Daoy (cell line): ENCODE results near the gene ARHGEF4. TPM values are rescaled to one million over a fixed set of nuclear protein-coding genes. Genes with fewer than 3 reads are reported as not detected.

Experiments
- DNase-seq: peaks from one replicate; pipeline ENCODE4 v3.0.0-alpha.2; 2015; ENCODE audit warnings: low read depth
- total RNA-seq: library from RNA; depleted of rRNA; stranded (reverse); fragments of >200 nt; shearing (Covaris generic); gene quantifications from 2 replicates; pipeline ENCODE4 v1.2.3, GENCODE V29; 2014

Gene ARHGEF4
- total RNA-seq, 1 experiment from 2014 or later = 1.5 TPM

DNA sequence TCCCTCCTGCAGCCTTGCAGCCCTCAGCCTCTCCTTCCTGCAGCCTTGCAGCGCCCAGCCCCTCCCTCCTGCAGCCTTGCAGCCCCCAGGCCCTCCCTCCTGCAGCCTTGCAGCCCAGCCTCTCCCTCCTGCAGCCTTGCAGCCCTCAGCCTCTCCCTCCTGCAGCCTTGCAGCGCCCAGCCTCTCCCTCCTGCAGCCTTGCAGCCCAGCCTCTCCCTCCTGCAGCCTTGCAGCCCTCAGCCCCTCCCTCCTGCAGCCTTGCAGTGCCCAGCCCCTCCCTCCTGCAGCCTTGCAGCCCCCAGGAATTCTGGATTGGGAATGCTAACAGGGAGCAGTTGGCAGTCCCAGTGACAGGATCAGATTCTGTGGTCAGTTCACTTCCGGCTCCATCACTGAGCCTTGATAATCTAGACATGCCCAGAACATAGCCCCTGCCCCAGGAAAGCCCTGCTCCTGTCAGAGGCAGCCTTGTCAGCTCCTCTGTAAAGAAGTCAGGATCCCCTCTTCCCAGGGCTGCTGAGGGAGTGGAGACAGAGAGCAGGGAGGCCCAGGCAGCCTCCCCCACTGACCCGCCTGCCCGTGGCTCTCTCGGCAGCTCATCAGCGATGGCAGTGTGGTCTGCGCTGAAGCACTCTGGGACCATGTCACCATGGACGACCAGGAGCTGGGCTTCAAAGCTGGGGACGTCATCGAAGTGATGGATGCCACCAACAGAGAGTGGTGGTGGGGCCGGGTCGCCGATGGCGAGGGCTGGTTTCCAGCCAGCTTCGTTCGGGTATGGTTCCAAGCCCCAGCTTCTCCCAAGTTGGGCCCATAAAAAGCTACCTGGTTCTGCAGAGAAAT lies 201.8 kb downstream of the ARHGEF4 start:
- DNase-seq = no peak

DNA sequence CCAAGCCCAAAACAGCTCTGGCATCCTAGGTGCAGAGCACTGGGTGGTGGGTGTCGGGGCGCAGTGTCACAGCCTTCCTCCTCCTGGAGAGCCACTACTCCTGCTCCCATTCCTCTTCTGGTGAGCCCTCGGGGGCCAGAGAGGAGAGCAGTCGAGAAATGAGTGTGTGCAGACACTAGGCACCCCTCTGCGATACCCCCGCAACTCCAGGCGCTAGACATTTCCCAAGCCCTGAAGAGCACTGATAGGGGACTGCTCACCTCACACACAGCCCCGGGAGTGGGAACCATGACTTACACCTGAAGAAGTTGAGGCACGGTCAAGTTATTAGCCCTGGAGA lies 202.4 kb downstream of the ARHGEF4 start:
- no peak for DNase-seq

DNA sequence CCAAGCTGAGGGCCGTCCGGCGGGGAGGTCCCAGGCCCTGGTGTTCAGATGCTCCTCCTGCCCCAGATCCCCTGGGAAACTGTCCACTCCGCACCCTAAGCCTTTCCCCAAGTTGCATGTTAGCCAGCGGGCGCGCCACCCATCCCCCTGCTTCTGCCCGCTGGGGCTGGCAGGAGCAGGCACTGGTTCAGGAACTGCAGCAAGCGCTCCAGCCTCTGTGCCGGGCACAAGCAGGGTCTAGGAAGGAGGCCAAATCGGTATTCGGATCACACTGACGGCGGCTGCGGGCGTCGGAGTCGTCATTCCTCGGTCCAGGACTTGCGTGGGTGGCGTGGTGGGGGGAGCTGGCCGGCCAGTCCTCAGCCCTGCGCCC lies 202.8 kb downstream of the ARHGEF4 start:
- DNase-seq = no peak

DNA sequence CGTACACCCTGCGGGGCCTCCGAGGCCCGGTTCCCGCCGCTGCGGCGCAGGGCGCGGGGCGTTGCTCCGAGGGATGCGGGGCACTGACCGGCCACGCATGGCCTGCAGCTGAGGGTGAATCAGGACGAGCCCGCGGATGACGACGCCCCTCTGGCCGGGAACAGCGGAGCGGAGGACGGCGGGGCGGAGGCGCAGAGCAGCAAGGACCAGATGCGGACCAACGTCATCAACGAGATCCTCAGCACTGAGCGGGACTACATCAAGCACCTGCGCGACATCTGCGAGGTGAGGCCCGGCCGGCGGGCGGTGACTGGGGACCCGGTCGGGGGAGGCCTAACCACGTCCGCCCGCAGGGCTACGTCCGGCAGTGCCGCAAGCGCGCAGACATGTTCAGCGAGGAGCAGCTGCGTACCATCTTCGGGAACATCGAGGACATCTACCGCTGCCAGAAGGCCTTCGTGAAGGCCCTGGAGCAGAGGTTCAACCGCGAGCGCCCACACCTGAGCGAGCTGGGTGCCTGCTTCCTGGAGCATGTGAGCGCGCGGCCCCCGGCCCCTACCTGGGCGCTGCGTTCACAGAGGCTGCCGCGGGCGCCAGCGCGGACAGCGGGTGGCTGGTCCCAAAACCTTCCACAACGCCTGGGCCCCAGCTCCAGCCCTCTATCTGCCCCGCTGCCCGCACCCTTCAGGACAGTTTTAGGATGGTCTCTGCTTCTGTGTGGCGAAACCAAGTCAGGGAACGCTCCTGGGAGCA lies 203.4 kb downstream of the ARHGEF4 start:
- DNase-seq = no peak

DNA sequence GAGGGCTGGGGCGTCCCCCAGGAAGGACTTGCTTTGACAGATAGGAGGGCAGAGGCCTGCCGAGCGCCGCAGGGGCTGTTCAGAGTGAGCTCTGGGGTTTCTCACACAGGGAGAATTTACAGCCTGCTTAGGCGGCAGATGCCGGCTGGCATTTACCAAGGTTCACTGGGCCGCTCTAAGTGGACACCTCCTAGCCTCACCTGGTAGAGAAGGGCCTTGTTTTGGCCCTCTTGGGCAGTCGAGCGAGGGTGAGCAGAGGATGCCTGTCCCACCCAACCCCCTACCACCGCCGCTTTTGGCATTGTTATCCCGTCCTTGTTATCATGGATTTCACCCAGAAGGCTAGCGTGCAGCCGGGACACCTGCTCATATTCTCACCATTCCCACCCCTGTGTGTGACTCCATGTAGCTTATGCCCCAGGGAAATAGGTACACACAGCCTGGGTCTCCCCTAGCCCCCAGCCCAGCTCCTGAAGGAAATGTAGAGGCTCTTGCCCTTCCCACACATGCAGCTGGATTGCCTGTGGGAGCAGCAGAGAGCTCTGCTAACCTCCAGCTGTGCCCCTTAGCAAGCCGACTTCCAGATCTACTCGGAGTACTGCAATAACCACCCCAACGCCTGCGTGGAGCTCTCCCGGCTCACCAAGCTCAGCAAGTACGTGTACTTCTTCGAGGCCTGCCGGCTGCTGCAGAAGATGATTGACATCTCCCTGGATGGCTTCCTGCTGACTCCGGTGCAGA lies 204.1 kb downstream of the ARHGEF4 start:
- no peak for DNase-seq

DNA sequence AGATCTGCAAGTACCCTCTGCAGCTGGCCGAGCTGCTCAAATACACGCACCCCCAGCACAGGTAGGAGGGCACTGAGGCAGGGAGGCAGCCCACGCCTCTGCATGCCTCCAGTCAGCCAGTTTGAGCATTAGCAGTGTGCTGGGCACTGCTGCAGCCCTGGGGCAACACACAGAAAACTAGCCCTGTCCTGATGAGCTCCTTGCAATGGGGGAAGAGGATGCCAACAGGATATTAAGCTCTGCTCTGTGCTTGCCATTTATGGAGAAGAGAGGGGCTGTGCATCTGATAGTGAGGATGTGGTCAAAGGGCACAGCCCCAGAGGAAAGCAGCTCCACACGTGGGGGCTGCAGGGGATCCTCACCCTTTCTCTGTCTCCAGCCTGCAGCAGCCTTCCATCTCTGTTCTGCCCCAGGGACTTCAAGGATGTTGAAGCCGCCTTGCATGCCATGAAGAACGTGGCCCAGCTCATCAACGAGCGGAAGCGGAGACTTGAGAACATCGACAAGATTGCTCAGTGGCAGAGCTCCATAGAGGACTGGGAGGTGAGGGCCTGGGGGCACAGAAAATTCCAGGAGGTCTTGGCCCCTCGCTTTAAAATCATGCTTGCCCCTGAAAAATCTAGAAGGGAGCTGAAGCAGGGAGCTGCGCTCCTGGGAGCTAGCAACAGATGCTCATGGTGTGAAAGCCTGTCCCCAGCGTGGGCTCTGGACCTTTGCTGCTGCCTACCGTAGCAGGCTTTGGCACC lies 204.9 kb downstream of the ARHGEF4 start:
- DNase-seq = no peak

DNA sequence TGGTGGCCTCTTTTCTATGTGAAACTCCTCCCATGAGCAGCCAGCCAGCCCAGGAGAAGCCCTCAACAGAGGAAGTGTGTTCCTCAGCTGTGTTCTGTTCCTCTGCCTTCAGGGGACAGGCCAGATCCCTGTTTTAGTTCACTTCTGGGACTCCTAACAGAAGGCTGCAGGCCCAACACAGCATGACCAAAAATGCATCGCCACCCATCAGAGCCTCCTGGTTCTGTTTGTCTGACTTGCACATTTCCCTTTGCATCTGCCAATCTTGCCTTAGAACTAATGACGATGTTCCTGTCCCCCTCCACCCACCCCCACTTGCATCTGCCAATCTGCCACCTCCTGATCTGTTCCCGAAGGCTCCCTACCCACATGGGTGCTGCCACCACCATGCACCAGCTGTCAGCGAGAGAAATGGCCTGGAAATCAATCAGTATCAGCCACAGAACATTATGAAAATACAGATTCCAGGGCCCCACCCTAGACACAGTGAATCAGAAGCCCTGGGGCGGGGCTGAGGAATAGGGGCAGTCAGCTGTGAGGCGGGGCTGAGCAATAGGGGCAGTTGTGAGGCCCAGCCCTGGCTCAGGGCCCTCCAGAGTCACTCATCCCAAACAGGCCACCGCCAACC lies 205.5 kb downstream of the ARHGEF4 start:
- DNase-seq = peak; percentile 27

DNA sequence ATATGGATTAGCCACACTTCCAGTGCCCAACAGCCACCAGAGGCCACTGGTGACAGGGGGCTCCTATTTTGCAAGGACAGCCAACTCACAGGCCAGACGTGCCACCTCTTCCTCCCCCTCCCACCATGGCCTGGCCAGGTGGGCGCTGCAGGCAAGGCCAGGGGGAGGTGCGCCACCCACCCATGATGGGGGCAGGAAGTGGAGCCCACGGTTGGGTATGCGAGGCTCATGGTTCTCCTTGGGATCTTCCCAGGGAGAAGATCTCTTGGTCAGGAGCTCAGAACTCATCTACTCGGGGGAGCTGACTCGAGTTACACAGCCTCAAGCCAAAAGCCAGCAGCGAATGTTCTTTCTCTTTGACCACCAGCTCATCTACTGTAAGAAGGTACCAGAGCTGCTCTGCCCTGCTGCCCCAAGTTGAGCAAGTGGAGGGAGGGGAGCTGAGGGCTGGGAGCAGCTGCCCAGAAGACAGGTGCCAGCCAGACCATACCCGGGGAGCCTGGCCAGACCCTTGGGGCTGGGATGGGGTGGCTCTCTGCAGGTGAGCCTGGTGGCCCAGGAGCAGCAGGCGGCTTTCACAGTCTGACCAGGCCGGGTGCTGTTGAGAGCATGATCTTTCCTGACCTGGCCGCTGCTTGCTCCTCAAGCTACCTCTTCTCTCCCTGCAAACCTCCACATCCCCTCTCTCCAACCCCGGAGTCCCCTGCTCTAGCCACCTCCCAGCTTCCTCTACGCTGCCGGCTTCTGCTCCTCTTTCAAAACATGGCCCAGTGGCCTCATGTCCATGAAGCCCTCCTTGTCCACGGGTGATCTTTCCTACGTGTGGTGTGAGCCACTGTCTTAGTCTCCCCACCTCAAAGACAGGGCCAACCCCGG lies 206.7 kb downstream of the ARHGEF4 start:
- no peak for DNase-seq

DNA sequence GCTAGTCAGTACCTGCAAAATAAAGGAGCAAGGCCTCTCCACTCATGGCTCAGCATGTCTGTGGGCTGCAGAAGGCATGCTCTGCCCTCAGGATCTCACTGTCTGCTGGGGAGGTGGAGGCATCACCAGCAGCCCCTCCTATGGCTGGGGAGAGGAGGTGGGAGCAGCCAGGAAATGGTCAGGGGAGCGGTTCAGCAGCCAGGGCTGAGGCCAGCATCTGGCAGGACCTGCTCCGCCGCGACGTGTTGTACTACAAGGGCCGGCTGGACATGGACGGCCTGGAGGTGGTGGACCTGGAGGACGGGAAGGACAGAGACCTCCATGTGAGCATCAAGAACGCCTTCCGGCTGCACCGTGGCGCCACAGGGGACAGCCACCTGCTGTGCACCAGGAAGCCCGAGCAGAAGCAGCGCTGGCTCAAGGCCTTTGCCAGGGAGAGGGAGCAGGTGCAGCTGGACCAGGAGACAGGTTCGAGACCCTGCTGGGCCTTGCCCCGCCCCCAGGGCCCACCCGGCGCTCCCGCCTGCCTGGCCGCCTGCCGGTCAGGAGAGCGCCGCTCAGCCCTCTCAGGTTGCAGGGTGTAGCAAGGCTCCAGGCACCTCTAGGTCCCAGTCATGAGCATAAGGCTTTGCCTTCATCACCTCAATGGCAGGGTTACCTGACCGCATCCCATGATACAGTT lies 207.5 kb downstream of the ARHGEF4 start:
- DNase-seq = no peak

DNA sequence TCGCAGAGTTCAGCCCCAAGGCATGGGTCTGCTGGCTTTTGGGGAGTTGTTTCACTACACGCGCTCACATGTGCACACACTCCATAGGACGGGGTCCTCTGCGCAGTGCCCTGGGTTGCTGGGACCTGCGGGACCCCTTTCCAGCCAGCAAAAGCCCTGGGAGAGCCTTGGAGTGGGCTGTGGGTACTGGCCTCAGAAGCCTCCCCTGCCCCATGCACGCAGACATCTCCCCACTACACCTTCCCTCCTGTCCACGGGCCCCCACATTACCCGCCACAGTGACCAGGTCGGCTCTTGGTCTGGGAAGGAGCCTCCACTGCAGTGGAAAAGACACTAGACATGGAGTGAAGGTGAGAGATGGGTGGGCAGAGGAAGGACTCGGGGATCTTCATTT lies 208.0 kb downstream of the ARHGEF4 start:
- no peak for DNase-seq

DNA sequence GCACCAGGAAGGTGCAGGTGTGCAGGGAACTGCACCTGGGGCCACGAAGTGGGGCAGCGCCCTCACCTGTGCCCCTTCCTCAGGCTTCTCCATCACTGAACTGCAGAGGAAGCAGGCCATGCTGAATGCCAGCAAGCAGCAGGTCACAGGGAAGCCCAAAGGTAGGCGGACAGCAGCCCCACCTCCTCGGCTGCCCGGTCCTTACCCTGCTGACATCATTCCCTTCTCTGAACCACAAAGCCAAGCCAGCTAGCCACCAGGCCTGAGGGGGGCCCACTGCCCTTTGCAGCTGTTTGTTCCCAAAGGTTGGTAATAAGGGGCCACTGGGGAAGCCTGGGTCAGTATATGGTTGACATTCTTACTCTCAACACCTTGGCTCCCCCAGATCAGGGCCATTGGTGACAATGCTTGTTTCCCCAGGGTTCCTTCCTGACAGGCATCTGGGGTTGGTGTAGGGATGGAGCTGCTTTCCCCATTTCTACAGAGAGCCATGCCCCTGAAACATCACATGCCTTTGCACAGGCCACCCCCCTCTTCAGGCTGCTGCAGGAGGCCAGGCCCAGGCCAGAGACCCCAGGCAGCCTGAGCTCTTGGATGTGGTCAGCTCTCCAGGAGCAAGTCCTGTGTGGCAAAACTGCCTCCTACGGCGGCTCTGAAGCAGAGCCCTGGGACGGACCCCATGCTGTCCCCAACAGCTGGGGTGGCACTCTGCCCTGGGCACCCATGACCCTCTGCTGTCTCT lies 208.7 kb downstream of the ARHGEF4 start:
- DNase-seq = no peak

DNA sequence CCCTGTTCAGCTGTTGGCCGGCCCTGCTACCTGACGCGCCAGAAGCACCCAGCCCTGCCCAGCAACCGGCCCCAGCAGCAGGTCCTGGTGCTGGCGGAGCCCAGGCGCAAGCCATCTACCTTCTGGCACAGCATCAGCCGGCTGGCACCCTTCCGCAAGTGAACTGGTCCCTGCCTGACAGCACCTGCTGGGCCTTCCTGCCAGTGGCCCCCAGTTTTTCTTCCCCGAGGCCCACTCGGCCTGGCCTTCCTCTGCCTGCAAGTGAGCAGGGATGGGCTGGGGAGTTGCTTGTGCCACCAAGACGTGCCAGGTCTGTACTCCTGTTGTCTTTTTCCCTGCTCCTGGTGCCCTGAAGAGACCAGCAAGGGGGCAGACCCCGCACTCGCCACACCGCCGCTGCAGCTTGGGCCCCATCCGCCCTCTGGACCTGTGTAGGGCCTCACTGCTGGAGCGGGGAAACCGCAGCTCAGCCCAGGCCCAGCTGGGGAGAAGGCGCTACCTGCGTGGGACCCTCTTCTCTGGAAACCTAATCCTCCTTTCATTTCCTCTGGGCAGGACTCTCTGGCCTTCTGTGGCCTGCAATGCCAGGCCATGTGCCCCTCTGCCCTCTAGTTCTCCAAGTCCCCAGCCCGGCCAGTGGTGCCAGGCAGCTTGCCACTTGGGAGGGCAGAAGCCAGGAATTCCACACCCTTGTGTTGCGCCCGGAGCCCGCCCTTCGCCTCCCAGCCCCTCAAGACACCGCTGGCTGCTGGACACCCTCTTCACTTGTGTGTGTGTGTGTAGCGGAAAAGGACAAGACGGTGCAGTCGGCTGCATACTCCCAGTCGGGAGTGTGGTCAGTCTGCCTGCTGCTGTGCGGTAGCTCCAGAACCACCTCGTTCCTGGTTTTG lies 209.6 kb downstream of the ARHGEF4 start:
- DNase-seq = no peak

DNA sequence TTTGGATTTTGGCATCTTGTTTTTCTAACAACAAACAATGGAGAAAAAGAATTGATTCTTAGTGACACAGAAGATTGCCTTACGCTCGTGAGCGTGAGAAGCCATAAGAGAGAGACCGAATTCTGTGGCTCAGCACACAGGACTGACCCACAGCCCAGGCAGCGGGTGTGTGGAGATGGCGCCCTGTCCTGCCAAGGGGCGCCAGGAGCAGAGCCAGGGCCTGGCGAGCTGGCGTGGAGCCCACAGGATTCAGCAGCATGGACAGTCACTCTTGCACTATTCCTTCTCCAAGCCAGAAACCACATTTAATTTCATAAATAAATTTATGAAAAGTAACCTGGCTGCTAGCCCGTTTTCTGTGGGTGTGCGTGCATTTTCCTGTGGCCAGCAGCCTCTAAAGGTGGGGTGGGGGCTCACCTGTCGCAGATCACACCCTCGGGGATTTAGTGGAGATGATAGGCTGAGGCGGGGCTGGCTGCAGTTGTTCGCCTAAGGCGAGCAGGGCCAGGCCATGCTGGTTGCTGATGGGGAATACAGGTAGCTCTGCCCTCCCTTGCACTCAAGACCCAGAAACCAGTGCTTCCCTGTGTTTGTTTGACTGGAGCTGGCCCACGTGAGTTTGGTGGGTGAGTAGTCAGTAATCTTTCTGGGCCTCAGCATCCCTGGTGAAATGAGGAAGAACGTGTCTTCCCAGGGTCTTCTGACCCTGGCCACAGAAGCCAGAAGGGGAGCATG lies 210.4 kb downstream of the ARHGEF4 start:
- no peak for DNase-seq

DNA sequence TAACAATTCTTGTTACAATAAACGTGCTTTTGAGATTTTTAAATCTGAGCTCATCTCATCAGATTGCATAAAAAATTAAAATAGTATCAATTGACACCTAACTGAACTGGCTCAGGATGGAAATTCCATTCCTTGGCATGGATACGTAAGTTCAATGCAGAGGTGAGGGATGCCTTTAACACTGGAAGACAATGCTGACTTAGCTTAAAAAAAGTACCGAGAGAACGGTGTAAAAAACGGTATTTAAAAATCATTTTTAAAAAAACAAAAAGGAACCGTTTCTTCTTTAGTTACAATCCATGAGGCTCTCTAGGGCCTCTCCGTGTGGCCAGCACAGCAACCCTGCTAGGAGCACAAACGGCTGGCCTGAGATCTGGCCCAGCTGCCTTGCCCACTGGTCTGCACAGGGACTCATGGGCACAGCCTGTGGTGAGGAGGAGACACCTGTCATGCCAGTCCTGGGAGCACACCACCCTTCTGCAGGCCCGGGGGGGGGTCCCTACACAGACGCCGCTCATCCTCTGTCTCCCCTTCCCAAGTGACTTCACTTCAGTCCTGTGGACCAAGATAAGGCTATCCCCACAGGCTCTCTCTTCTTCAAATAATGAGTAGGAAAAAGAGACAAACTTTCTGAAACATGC lies 211.3 kb downstream of the ARHGEF4 start:
- no peak for DNase-seq

DNA sequence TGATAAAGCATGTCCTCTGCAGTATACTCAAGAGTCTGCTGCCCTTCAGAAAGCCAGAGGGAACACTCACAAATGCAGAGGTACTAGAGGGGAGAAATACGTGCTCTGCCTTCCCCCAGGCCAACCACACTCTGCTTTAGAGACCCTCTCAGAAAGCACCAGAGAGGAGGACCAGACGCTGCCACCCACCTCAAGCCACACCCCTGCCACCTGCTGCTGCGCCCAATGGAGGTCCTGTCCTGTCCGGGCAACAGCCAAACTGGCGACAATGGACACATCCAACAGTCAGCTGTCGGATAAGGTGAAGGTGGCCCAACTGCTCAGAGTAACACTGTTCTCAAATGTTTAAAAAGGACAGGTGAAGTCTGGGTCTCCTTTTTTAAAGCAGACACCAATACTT lies 211.9 kb downstream of the ARHGEF4 start:
- DNase-seq = no peak

DNA sequence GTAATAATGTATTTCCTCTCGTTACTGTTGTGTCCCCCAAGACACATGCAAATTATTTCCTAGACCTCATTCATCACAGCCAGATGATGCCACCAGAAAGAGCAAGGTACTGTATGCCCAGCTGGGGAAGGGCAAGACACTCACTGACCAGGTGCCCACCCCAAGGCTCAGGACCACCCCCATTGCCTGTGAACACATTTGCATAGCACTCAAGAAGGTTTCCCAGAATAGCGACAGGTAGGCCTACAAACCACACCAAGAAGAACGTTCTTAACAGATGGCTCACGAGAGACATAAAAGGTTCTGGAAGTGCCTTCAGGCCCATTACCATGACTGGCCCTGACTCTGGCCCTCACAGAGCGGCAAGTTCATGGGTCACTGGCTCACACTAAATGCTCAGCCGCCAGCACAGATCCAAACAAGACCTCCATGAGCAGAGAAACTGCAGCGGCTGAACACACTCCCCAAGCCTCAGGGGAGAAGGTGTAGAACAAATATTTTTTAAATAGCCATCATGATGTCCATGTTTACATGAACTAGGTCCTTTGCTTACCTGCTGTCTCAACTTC lies 212.5 kb downstream of the ARHGEF4 start:
- no peak for DNase-seq

DNA sequence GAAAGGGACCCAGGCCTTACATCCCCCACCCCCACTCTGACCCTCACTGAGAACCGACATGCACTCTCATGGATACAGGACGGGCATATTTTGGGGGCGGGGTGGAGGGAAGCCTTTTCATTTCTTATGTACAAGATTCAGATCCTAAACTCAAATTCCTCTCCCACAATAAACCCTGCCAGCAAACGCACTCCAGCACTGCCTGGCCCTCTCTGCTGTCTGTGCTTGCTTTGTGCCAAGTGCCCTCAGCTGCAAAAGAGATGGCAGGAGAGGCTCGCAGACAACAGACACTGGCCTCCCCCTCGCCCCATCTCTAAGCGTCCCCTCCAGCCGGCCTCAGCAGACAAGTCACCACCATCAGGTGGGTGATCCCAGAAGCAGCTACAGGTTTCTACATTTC lies 214.2 kb downstream of the ARHGEF4 start:
- DNase-seq = no peak
